Suprapubic skin (tissue), 4 donors: ENCODE data around the gene TOP1.
A peak's percentile ranks its signal among the peaks of the same experiment; 100 is the strongest.

ENCODE experiments used
- CTCF ChIP-seq, 2 donors: fragments of 200-600 bp in 1 of 2; fragments of 450-650 bp in 1 of 2; sonication (generic) in 1 of 2; IDR thresholded peaks; one replicate each; pipeline ENCODE4 v1.5.1; 2016 to 2019; ENCODE audit warnings: antibody characterized with exemption in 2 of 2, mild to moderate bottlenecking in 1 of 2, moderate library complexity in 1 of 2
- EP300 ChIP-seq: sonication (generic); formaldehyde crosslinking; IDR thresholded peaks from one replicate; pipeline ENCODE4 v1.6.1; 2017; ENCODE audit warnings: antibody characterized with exemption
- POLR2A ChIP-seq, 2 donors: fragments of 450-650 bp; IDR thresholded peaks; one replicate each; pipeline ENCODE4 v1.6.1; 2017; ENCODE audit warnings: antibody characterized with exemption in 2 of 2, mild to moderate bottlenecking in 2 of 2, moderate library complexity in 2 of 2
- POLR2AphosphoS5 ChIP-seq, 3 donors: sonication (generic); formaldehyde crosslinking; IDR thresholded peaks; one replicate each; pipeline ENCODE4 v1.6.1; 2017; ENCODE audit warnings: antibody characterized with exemption in 3 of 3

GRCh38 chr20:41098703-41099250 lies 70.2 kb downstream of the TOP1 start:
- TF ChIP-seq CTCF (IDR thresholded peaks at IDR 0.05) (no peak), EP300 (no peak), POLR2AphosphoS5 (IDR thresholded peaks at IDR 0.05) (peak in 1 of 3 donors; percentile 16), POLR2A (IDR thresholded peaks at IDR 0.05) (no peak)
